RWPE2 (cell line): Measurements from ENCODE around the gene PTPRN2.
"Not testable (repeated sequence)": the region's sequence is repeated elsewhere in the genome, so short reads cannot be mapped to it uniquely, and the experiment has no call there.

Experiments
- ATAC-seq: fragments of 200-7000 bp; cut with Tn5 transposase; 3 replicates; pipeline ENCODE4 v1.9.1; 2021; ENCODE audit warnings: low read depth
- DNase-seq: peaks from one replicate; pipeline ENCODE4 v3.0.0-alpha.2; 2020; ENCODE audit warnings: low spot score
- H3K27ac ChIP-seq: fragments of 450-650 bp; 2 replicates; pipeline ENCODE4 v1.5.1; 2017; ENCODE audit warnings: mild to moderate bottlenecking; ENCODE audit not compliant: poor library complexity, severe bottlenecking
- H3K27me3 ChIP-seq: fragments of 250-450 bp; sonication (Bioruptor Pico); 2 replicates; pipeline ENCODE4 v1.5.1; 2021; ENCODE audit warnings: mild to moderate bottlenecking, moderate library complexity; ENCODE audit not compliant: insufficient read depth, poor library complexity, severe bottlenecking
- H3K36me3 ChIP-seq: fragments of 250-450 bp; sonication (Bioruptor Pico); 2 replicates; pipeline ENCODE4 v1.5.1; 2020; ENCODE audit warnings: low read depth, mild to moderate bottlenecking, moderate library complexity
- H3K4me1 ChIP-seq: fragments of 250-450 bp; sonication (Bioruptor Pico); 2 replicates; pipeline ENCODE4 v1.5.1; 2021; ENCODE audit warnings: mild to moderate bottlenecking, moderate library complexity; ENCODE audit not compliant: insufficient read depth, poor library complexity, severe bottlenecking
- H3K4me3 ChIP-seq: fragments of 250-450 bp; sonication (Bioruptor Pico); 2 replicates; pipeline ENCODE4 v1.5.1; 2021; ENCODE audit warnings: mild to moderate bottlenecking, moderate library complexity; ENCODE audit not compliant: severe bottlenecking
- H3K9me3 ChIP-seq: fragments of 250-450 bp; sonication (Bioruptor Pico); 2 replicates; pipeline ENCODE4 v1.5.1; 2021; ENCODE audit warnings: mild to moderate bottlenecking, moderate library complexity; ENCODE audit not compliant: severe bottlenecking
- TF ChIP-seq, protein P1 (sequence below): fragments of 450-650 bp; IDR thresholded peaks from one replicate; pipeline ENCODE4 v1.5.1; 2017; ENCODE audit warnings: mild to moderate bottlenecking, moderate library complexity; ENCODE audit not compliant: poor library complexity, severe bottlenecking

PTPRN2 gene

DNA sequence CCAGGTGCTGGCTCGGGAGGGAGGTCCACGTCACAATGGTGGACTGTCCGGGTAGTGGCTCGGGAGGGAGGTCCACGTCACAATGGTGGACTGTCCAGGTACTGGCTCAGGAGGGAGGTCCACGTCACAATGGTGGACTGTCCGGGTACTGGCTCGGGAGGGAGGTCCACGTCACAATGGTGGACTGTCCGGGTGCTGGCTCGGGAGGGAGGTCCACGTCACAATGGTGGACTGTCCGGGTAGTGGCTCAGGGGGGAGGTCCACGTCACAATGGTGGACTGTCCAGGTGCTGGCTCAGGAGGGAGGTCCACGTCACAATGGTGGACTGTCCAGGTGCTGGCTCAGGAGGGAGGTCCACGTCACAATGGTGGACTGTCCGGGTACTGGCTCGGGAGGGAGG is 65.8 kb downstream of the PTPRN2 start:
- not testable (repeated sequence) for H3K27ac ChIP-seq, H3K4me1 ChIP-seq, DNase-seq, ATAC-seq, H3K27me3 ChIP-seq, H3K9me3 ChIP-seq, H3K4me3 ChIP-seq, H3K36me3 ChIP-seq

DNA sequence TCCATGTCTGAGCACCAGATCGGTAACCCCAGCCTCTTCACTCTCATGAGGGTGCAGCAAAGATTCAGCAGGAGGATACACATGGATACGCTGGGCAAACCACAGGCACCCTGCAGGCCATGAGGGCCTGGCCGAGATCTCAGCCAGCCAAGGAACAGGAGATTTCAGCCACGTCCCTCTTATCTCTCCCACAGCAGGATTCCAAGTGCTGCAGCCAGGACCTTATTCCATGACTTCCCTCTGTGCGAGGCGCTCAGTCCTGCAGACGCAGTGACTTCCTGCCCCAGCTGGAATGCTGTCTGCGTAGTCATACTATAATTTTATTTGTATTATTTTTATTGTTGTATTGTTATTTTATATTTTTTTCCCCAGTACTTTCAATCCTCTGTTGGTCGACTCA is 66.8 kb downstream of the PTPRN2 start:
- no peak for DNase-seq
- TF ChIP-seq, protein P1, sequence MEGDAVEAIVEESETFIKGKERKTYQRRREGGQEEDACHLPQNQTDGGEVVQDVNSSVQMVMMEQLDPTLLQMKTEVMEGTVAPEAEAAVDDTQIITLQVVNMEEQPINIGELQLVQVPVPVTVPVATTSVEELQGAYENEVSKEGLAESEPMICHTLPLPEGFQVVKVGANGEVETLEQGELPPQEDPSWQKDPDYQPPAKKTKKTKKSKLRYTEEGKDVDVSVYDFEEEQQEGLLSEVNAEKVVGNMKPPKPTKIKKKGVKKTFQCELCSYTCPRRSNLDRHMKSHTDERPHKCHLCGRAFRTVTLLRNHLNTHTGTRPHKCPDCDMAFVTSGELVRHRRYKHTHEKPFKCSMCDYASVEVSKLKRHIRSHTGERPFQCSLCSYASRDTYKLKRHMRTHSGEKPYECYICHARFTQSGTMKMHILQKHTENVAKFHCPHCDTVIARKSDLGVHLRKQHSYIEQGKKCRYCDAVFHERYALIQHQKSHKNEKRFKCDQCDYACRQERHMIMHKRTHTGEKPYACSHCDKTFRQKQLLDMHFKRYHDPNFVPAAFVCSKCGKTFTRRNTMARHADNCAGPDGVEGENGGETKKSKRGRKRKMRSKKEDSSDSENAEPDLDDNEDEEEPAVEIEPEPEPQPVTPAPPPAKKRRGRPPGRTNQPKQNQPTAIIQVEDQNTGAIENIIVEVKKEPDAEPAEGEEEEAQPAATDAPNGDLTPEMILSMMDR = no peak
- no peaks in the 10 kb centered on the region for H3K36me3 ChIP-seq
- no peaks in the 10 kb centered on the region for H3K27me3 ChIP-seq
- no peak overlapping the region for H3K27ac ChIP-seq
- ATAC-seq = no peak
- H3K4me3 ChIP-seq = no peak overlapping the region
- H3K4me1 ChIP-seq = no peaks in the 10 kb centered on the region
- H3K9me3 ChIP-seq = no peaks in the 10 kb centered on the region

DNA sequence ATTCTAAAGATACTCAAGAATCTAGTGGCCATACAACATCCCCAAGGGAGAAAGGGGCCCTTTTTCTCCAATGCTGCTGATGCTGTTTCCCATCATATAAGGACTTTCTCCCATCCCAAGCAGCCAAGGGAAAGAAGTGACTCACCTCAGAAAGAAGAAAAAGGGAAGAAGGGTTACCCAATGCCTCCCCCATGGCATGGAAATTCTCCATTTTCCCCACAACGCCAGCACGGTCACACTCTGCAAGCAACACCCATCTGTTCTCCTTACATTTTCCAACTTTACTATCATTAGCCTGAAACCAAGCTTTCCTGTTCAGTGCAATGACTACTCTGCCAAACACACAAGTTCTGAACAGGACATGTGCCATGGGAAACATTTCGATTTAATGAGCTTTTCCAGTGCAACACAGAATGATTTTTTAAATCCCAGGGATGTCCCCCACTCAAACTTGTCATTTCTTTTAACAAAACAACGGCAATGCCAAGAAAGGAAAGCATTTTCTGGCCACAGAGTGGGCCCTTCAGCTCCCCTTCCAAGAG is 67.9 kb downstream of the PTPRN2 start:
- Histone ChIP-seq H3K4me3 (no peak overlapping the region), H3K36me3 (no peaks in the 10 kb centered on the region), H3K4me1 (no peaks in the 10 kb centered on the region), H3K27me3 (no peaks in the 10 kb centered on the region), H3K27ac (no peak overlapping the region), H3K9me3 (no peaks in the 10 kb centered on the region)
- TF ChIP-seq, protein P1 = no peak
- ATAC-seq (no peak), DNase-seq (no peak)

DNA sequence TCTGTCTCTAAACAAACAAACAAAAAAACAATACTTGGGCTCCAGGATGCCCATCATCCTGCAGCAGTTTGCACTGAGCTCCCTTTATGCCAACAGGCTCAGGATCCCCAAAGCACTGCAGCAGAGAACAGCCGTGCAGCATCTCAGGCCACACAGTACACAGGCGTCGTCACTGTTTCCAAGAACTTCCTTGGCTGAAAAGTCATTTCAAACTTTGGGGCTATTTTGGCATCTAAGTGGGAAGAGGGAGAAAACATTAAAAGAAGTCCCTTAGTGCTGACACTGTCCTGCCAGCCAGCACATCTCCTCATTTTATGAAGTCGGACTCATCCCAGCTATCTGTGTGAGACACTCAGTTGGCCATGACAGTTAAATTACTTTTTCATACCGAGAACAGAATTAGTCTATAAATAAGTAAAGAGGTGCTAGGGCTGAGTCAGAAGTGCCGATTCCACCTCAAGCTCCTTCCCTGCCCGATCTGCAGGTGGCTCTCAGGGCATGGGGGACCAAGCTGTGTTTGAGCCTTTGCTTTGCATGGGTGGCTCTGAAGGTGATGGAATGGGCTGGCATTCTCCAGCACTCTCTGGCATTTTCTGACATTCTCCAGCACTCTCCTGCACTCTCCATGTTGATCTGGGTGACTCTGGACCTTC is 68.5 kb downstream of the PTPRN2 start:
- Histone ChIP-seq H3K4me3 (no peak overlapping the region), H3K9me3 (no peaks in the 10 kb centered on the region), H3K36me3 (no peaks in the 10 kb centered on the region), H3K4me1 (no peaks in the 10 kb centered on the region), H3K27me3 (no peaks in the 10 kb centered on the region), H3K27ac (no peak overlapping the region)
- DNase-seq = no peak
- TF ChIP-seq, protein P1 = no peak
- ATAC-seq = no peak

DNA sequence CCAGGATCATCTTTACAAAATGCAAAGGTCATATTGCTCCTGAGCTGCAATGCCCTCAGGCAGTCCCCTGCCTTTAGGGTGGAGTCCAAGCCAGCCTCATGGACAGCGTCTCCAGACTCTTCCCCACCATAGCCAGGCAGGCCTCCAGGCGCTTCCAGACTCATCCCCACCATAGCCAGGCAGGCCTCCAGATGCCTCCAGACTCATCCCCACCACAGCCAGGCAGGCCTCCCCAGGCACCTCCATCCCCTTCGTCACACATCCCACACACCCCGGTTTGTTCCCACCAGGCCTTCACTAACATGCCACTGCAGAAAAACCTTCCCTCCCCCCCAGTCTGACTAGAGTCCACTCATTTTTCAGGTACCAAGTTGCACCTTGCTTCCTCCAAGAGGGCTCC is 70.1 kb downstream of the PTPRN2 start:
- H3K4me1 ChIP-seq = no peaks in the 10 kb centered on the region
- no peak overlapping the region for H3K4me3 ChIP-seq
- no peaks in the 10 kb centered on the region for H3K9me3 ChIP-seq
- H3K27me3 ChIP-seq = no peaks in the 10 kb centered on the region
- TF ChIP-seq, protein P1 = no peak
- DNase-seq = no peak
- H3K36me3 ChIP-seq = no peaks in the 10 kb centered on the region
- H3K27ac ChIP-seq = no peak overlapping the region
- ATAC-seq = no peak
